ENCODE results near the gene RHD. TPM values are rescaled to one million over a fixed set of nuclear protein-coding genes. Genes with fewer than 3 reads are reported as not detected.
A peak's percentile ranks its signal among the peaks of the same experiment; 100 is the strongest.

Gene RHD
- total RNA-seq, 1 experiment from 2014 or later = not detected

DNA sequence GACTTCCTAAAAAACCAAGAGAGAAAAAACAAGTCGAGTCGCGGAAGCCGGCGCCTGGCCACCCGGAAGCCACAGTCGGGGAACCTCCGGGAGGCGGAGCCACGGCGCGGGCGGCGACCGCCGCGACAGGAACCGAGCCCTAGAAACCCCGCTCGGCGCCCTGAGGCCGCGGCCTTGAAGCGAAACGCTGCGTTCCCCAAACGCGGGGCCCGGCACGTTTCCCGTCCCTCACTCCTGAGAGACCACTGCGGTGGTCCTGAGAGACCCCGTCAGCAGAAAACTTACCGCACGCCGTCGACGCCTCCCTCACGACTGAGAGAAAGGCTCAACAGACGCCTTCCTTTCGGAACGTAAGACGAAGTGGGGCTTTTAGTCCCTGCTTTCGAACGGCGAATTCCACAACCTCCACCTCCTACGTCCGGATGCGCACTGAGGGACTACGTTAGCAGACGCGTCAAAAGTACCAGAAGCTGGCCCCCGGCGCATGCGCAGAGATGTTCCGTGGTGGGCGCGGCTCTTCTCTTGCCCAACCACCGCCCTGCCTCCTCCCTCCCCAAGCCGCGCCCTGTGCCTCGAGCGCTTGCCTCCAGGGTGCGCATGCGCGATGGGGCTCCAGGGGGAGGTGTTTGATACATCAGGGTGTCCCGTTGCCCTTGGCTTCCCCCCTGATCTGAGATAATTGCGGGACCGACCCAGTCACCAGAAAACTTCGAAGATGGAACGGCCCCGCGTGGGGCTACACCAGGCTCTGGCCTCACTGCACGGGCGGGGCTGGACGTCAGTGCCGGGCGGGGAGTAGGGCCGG lies 25.1 kb upstream of the RHD start, which contains the start of gene RSRP1:
TSS of gene RSRP1 (minus strand) at position 431 of the 805 bp plus-strand sequence. CDS start 491 bp downstream, outside the sequence.
- CTCF ChIA-PET = no interaction called here
- no peak for TF ChIP-seq EZH2phosphoT487 (IDR thresholded peaks at IDR 0.05; ENCODE audit: borderline replicate concordance, low read length)
- TF ChIP-seq, protein P1, sequence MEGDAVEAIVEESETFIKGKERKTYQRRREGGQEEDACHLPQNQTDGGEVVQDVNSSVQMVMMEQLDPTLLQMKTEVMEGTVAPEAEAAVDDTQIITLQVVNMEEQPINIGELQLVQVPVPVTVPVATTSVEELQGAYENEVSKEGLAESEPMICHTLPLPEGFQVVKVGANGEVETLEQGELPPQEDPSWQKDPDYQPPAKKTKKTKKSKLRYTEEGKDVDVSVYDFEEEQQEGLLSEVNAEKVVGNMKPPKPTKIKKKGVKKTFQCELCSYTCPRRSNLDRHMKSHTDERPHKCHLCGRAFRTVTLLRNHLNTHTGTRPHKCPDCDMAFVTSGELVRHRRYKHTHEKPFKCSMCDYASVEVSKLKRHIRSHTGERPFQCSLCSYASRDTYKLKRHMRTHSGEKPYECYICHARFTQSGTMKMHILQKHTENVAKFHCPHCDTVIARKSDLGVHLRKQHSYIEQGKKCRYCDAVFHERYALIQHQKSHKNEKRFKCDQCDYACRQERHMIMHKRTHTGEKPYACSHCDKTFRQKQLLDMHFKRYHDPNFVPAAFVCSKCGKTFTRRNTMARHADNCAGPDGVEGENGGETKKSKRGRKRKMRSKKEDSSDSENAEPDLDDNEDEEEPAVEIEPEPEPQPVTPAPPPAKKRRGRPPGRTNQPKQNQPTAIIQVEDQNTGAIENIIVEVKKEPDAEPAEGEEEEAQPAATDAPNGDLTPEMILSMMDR (conservative IDR thresholded peaks at IDR 0.05; ENCODE audit: low read depth, low read length) = no peak
- H3K79me2 ChIP-seq (ENCODE audit: low read length) = peaks cover 49% of the 10 kb centered on the region

DNA sequence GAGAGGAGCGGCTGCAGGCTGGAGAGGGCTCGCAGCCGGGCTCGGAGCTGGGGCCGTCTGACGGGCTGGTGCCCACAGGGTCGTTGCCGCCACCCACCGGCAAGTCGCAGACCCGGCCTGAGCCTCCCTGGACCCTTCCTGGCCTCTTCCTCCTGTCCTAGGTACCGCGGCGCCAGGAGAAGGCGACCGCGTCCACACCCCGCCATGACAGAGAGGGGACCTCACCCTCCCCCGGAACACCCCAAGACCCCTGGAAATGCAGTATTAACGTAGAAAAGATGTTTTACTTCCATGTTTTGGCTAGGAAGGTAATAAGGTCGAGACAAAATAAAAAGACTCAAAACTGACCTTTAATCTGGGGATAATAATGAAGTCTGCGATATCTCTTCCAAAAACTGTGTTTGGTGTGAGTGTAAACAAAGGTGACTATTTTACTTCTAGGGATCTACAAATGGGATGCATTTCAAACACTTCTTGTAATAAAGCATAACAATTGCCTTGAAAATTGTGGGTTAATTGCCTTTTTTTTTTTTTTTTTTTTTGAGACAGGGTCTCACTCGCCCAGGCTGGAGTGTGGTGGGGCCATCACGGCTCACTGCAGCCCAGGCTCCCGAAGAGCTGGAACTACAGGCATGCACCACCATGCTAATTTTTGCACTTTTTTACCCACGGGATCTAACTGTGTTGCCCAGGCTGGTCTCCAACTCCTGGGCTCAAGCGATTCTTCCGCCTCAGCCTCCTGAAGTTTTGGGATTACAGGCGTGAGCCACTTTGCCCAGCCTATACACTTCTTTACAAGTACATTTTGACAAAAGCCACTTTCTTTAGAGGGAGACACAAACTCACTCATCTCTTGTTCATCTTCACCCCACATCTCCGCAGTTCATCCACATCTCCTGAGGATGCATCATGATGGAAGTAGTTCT lies 24.2 kb upstream of the RHD start:
- BruUV-seq (replicated peaks) = TSS peak; percentile 71

More for the DNA sequence above, 25.1 kb upstream of the RHD start, which contains the start of gene RSRP1:
- Histone ChIP-seq H3K4me1 (ENCODE audit: insufficient read depth, low read length) (peaks cover 21% of the 10 kb centered on the region), H4K20me1 (ENCODE audit: low read length) (peaks cover 38% of the 10 kb centered on the region), H3K9ac (ENCODE audit: low read length) (peak within 1 kb of the TSS; percentile 92), H3F3A (ENCODE audit: low read length, unreplicated experiment) (no peaks in the 10 kb centered on the region), H3K4me2 (ENCODE audit: low read length) (peak within 1 kb of the TSS; percentile 82), H3K36me3 (ENCODE audit: low read depth, low read length) (peaks cover 43% of the 10 kb centered on the region), H3K27me3 (ENCODE audit: low read length) (no peaks in the 10 kb centered on the region), H3K9me2 (replicated peaks; ENCODE audit: low read length) (no peaks in the 10 kb centered on the region), H3K4me3 (ENCODE audit: low read length) (peak within 1 kb of the TSS; percentile 99), H3K9me3 (ENCODE audit: low read length) (no peaks in the 10 kb centered on the region), H2AFZ (ENCODE audit: low read length) (peak within 1 kb of the TSS; percentile 97), H3K27ac (ENCODE audit: low read length) (peak within 1 kb of the TSS; percentile 76)
- intact Hi-C loops (cut with micrococcal nuclease) = loop anchor here (5.0 kb wide), 1 partner anchor 90 kb away; the partner anchor contains the start of gene TMEM50A
- TSS peak; percentile 74 for BruUV-seq (replicated peaks)
- POLR2A ChIA-PET (ENCODE audit: unreplicated experiment) = interaction anchor here (0.5 to 1.0 kb wide), 4 partner anchors 9 to 164 kb away, joined by 3 to 21 read pairs (median 4); partner anchors contain the start of gene SYF2
- peak; percentile 85 for ATAC-seq
- DNase-seq = peak; percentile 97

More for the DNA sequence above, 24.2 kb upstream of the RHD start:
- H3K9me3 ChIP-seq (ENCODE audit: low read length) = no peaks in the 10 kb centered on the region
- peak overlapping the region; percentile 99 for H3K4me3 ChIP-seq (ENCODE audit: low read length)
- peaks cover 35% of the 10 kb centered on the region for H3K36me3 ChIP-seq (ENCODE audit: low read depth, low read length)
- peak overlapping the region; percentile 97 for H2AFZ ChIP-seq (ENCODE audit: low read length)
- H3K27me3 ChIP-seq (ENCODE audit: low read length) = no peaks in the 10 kb centered on the region
- DNase-seq = no peak
- peaks cover 23% of the 10 kb centered on the region for H3K4me1 ChIP-seq (ENCODE audit: insufficient read depth, low read length)
- POLR2A ChIA-PET (ENCODE audit: unreplicated experiment) = interaction anchor here (0.5 to 1.0 kb wide), 4 partner anchors 8 to 165 kb away, joined by 3 to 21 read pairs (median 4); partner anchors contain the start of gene SYF2
- CTCF ChIA-PET = no interaction called here
- H3K9me2 ChIP-seq (replicated peaks; ENCODE audit: low read length) = no peaks in the 10 kb centered on the region
- intact Hi-C loops (cut with micrococcal nuclease) = loop anchor here (5.0 kb wide), 1 partner anchor 89 kb away; the partner anchor contains the start of gene TMEM50A
- H3F3A ChIP-seq (ENCODE audit: low read length, unreplicated experiment) = no peaks in the 10 kb centered on the region
- TF ChIP-seq EZH2phosphoT487 (IDR thresholded peaks at IDR 0.05; ENCODE audit: borderline replicate concordance, low read length) = no peak
- TF ChIP-seq, protein P1 (conservative IDR thresholded peaks at IDR 0.05; ENCODE audit: low read depth, low read length) = no peak; the same call in 1 of the 2 replicates
- TF ChIP-seq EZH2 (IDR thresholded peaks at IDR 0.05; ENCODE audit: low read length, unreplicated experiment) = no peak
- peak overlapping the region; percentile 76 for H3K27ac ChIP-seq (ENCODE audit: low read length)
- peaks cover 41% of the 10 kb centered on the region for H3K79me2 ChIP-seq (ENCODE audit: low read length)
- ATAC-seq = no peak
- H3K9ac ChIP-seq (ENCODE audit: low read length) = peak overlapping the region; percentile 92
- peaks cover 38% of the 10 kb centered on the region for H4K20me1 ChIP-seq (ENCODE audit: low read length)
- peak overlapping the region; percentile 82 for H3K4me2 ChIP-seq (ENCODE audit: low read length)
